CD14-positive monocyte (primary cell): Measurements from ENCODE around the gene ILDR1. TPM values are rescaled to one million over a fixed set of nuclear protein-coding genes. Genes with fewer than 3 reads are reported as not detected.
A peak's percentile ranks its signal among the peaks of the same experiment; 100 is the strongest.

Source experiments
- DNase-seq, 3 donors: peaks; one replicate each; pipeline ENCODE4 v3.0.0-alpha.2; 2011 to 2022
- H2AFZ ChIP-seq: 2 replicates; pipeline ENCODE4 v1.6.0; 2012; ENCODE audit warnings: mild to moderate bottlenecking, low read depth, low read length, inconsistent platforms; ENCODE audit not compliant: insufficient read depth, poor library complexity, severe bottlenecking
- H3K27ac ChIP-seq, 2 donors: 1 replicate in 1 of 2; 2 replicates in 1 of 2; pipeline ENCODE4 v1.5.1; 2012 to 2013; ENCODE audit warnings: low read length in 2 of 2, control low read depth in 1 of 2, inconsistent platforms in 1 of 2, low read depth in 1 of 2, mild to moderate bottlenecking in 1 of 2
- H3K27me3 ChIP-seq, 2 donors: one replicate each; pipeline versions ENCODE4 v1.6.0 to v1.6.1; 2011 to 2013; ENCODE audit warnings: low read length in 2 of 2; ENCODE audit not compliant: control insufficient read depth in 2 of 2, insufficient read depth in 2 of 2
- H3K36me3 ChIP-seq, 2 donors: replicated peaks in 1 of 2; 1 replicate in 1 of 2; 2 replicates in 1 of 2; pipeline versions ENCODE4 v1.5.1 to v1.6.1; 2012 to 2013; ENCODE audit warnings: low read length in 2 of 2, control low read depth in 1 of 2, inconsistent platforms in 1 of 2, mild to moderate bottlenecking in 1 of 2; ENCODE audit not compliant: insufficient read depth in 2 of 2, control insufficient read depth in 1 of 2
- H3K4me1 ChIP-seq, 2 donors: 1 replicate in 1 of 2; 2 replicates in 1 of 2; pipeline versions ENCODE4 v1.5.1 to v1.6.1; 2012 to 2013; ENCODE audit warnings: low read length in 2 of 2, control low read depth in 1 of 2, inconsistent platforms in 1 of 2, mild to moderate bottlenecking in 1 of 2, moderate library complexity in 1 of 2; ENCODE audit not compliant: insufficient read depth in 2 of 2, control insufficient read depth in 1 of 2
- H3K4me2 ChIP-seq: replicated peaks from 2 replicates; pipeline ENCODE3; 2012; ENCODE audit warnings: low read length, moderate library complexity, mild to moderate bottlenecking; ENCODE audit not compliant: poor library complexity, severe bottlenecking; ENCODE audit errors: extremely low read depth
- H3K4me3 ChIP-seq, 3 experiments: fragments of 200-600 bp in 1 of 3; sonication (generic) in 1 of 3; replicated peaks in 1 of 3; 1 replicate in 2 of 3; 2 replicates in 1 of 3; pipeline ENCODE4 v1.5.1; 2011 to 2013; ENCODE audit warnings: low read length in 3 of 3, mild to moderate bottlenecking in 3 of 3, control low read depth in 2 of 3, low read depth in 2 of 3, inconsistent platforms in 1 of 3, moderate library complexity in 1 of 3
- H3K79me2 ChIP-seq: 2 replicates; pipeline ENCODE4 v1.6.0; 2012; ENCODE audit warnings: mild to moderate bottlenecking, control low read depth, inconsistent platforms, low read length, moderate library complexity; ENCODE audit not compliant: insufficient read depth
- H3K9ac ChIP-seq: 2 replicates; pipeline ENCODE4 v1.6.0; 2017; ENCODE audit warnings: low read length, mild to moderate bottlenecking; ENCODE audit not compliant: insufficient read depth, poor library complexity, severe bottlenecking
- H3K9me3 ChIP-seq, 2 donors: replicated peaks in 1 of 2; 1 replicate in 1 of 2; 2 replicates in 1 of 2; pipeline versions ENCODE4 v1.5.1 to v1.6.1; 2012 to 2013; ENCODE audit warnings: low read length in 2 of 2, control low read depth in 1 of 2; ENCODE audit not compliant: control insufficient read depth in 1 of 2, insufficient read depth in 1 of 2
- H4K20me1 ChIP-seq: 2 replicates; pipeline ENCODE4 v1.6.0; 2012; ENCODE audit warnings: mild to moderate bottlenecking, low read length, control low read depth, moderate library complexity; ENCODE audit not compliant: insufficient read depth
- H3K27ac Mint-ChIP-seq, 7 donors: one replicate each; pipeline ENCODE4 v1.8.0; 2020; ENCODE audit warnings: mild to moderate bottlenecking in 7 of 7, mixed read lengths in 7 of 7, moderate library complexity in 6 of 7, inconsistent platforms in 2 of 7
- H3K27me3 Mint-ChIP-seq, 3 donors: one replicate each; pipeline ENCODE4 v1.8.0; 2021 to 2022; ENCODE audit warnings: low read depth in 3 of 3, mild to moderate bottlenecking in 3 of 3, mixed read lengths in 3 of 3, moderate library complexity in 3 of 3, inconsistent platforms in 1 of 3
- H3K36me3 Mint-ChIP-seq, 2 donors: one replicate each; pipeline ENCODE4 v1.8.0; 2020; ENCODE audit warnings: mixed read lengths in 2 of 2, inconsistent platforms in 1 of 2, mild to moderate bottlenecking in 1 of 2
- H3K4me1 Mint-ChIP-seq: one replicate; pipeline ENCODE4 v1.8.0; 2020; ENCODE audit warnings: mild to moderate bottlenecking, mixed read lengths
- H3K4me3 Mint-ChIP-seq, 2 donors: one replicate each; pipeline ENCODE4 v1.8.0; 2020; ENCODE audit warnings: mild to moderate bottlenecking in 2 of 2, mixed read lengths in 2 of 2, moderate library complexity in 1 of 2
- H3K9me3 Mint-ChIP-seq, 7 donors: one replicate each; pipeline ENCODE4 v1.8.0; 2020 to 2022; ENCODE audit warnings: mixed read lengths in 7 of 7, mild to moderate bottlenecking in 6 of 7, moderate library complexity in 6 of 7, inconsistent platforms in 2 of 7
- CTCF ChIP-seq: fragments of 200-600 bp; IDR thresholded peaks from one replicate; pipeline ENCODE4 v1.8.0; 2022; ENCODE audit warnings: antibody characterized with exemption, mild to moderate bottlenecking
- WGBS: methylation state at CpG from one replicate; pipeline ENCODE4 v1.1.5; 2013; ENCODE audit warnings: missing lambda C conversion rate; ENCODE audit not compliant: insufficient coverage; 5-methylcytosine and 5-hydroxymethylcytosine counted together
- intact Hi-C, 2 donors: fragments of 100-400 bp; cut with micrococcal nuclease; formaldehyde crosslinking; loops; one replicate each; pipeline versions ENCODE4 v1.15.0 to v1.15.1; 2023
- polyA plus RNA-seq, 3 donors: library from polyadenylated mRNA; depleted of rRNA in 1 of 3; unstranded in 2 of 3; stranded (reverse) in 1 of 3; fragments of 300-500 nt in 2 of 3; fragments of >200 nt in 1 of 3; fragmentation: Illumina TruSeq in 2 of 3; gene quantifications; 1 replicate in 2 of 3; 2 replicates in 1 of 3; pipeline ENCODE4 v1.2.3, GENCODE V29; 2012 to 2021

Gene ILDR1
- polyA plus RNA-seq, 3 donors = 0.12 to 0.28 (median 0.20) TPM

DNA sequence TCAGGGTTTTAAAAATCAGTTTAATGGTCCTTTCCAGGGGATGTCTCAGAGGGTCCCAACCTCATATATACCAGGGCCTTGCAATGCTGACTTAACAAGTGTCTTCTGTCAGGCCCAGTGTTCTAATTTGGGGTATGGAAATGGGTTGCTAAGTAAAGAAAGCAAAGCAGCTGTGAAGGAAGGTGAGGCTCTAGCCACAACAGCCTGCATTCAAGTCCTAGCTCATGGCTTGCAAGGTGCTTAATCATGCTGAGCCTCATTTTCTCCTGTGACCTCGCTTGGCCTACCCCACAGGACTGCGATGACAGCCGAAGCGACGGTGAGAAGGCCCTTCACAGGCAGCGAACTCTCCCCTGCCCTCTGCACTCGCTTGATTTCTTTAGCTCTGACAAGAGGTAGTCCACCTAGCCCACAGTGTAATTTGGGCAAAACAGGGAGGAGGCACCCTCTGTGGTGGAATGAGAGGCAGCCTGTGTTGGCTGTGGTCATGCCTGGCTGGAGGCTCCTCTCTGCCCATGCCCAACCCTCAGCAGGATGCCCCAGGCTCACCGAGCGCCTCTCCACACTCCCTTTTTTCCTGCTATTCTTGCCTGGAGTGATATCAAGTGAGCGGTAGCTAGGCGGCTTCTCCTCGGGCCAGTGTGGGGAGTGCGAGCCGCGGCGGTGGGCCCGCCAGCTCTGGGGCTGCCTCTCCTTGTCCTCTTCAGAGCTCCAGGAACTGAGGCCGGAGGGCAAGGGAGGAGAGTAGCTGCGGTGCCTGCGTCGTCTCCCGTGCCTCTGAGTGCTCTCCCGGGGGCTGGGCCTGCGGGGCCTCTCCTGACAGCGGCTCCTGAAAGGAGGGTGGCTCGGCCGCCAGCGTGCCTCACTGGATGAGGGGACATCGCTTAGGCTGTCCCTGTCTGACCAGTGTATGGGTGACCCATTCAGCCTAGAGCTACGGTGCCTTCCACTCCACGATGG lies 29.2 kb downstream of the ILDR1 start:
- H2AFZ ChIP-seq = no peak overlapping the region

More for the DNA sequence above, 29.2 kb downstream of the ILDR1 start:
- Histone ChIP-seq H3K27ac (no peak overlapping the region), H3K27me3 (no peaks in the 10 kb centered on the region), H3K79me2 (no peaks in the 10 kb centered on the region), H3K36me3 (no peaks in the 10 kb centered on the region), H3K4me1 (peaks cover 64 to 69% of the 10 kb centered on the region in 2 donors), H4K20me1 (no peaks in the 10 kb centered on the region), H3K4me2 (no peak overlapping the region), H3K9ac (no peak overlapping the region), H3K9me3 (no peaks in the 10 kb centered on the region), H3K4me3 (no peak overlapping the region)
- H3K27ac Mint-ChIP-seq = peak overlapping the region in 4 of 7 donors; percentile 42 to 69 (median 56)
- H3K9me3 Mint-ChIP-seq = peaks cover 0 to 3% (median 0%) of the 10 kb centered on the region in 7 donors
- peaks cover 73% of the 10 kb centered on the region for H3K4me1 Mint-ChIP-seq
- no peak overlapping the region for H3K4me3 Mint-ChIP-seq
- peaks cover 0 to 2% (median 2%) of the 10 kb centered on the region in 3 donors for H3K27me3 Mint-ChIP-seq
- DNase-seq = no peak
- intact Hi-C loops = loop anchor here (10.0 kb wide), 2 partner anchors 62 to 242 kb away; partner anchors contain the start of gene CD86 (in 1 of the 2)
- WGBS = 95% methylated on average over 26 of the region's 31 CpGs
- TF ChIP-seq CTCF = no peak
- H3K36me3 Mint-ChIP-seq = peaks cover 4% of the 10 kb centered on the region in 2 donors
